WTC11 (cell line): ENCODE data around the gene FER. TPM values are rescaled to one million over a fixed set of nuclear protein-coding genes. Genes with fewer than 3 reads are reported as not detected.

Experiments used
- ATAC-seq: fragments of 200-7000 bp; cut with Tn5 transposase; 2 replicates; pipeline ENCODE4 v1.10.0; 2021; ENCODE audit warnings: mild to moderate bottlenecking, moderate library complexity
- CTCF ChIA-PET: fragments of 300-600 bp; sonication (Branson Sonifier 250); formaldehyde crosslinking; loops from one replicate; lab custom pipeline; 2021; ENCODE audit warnings: antibody characterized with exemption; lab: Charles Lee
- POLR2A ChIA-PET: fragments of 350-600 bp; sonication (Branson Sonifier 250); formaldehyde crosslinking; loops from one replicate; lab custom pipeline; 2021; ENCODE audit warnings: antibody characterized with exemption; lab: Charles Lee
- DNase-seq: peaks from one replicate; pipeline ENCODE4 v3.0.0; 2021; ENCODE audit warnings: low spot score
- H3K27ac Mint-ChIP-seq: 2 replicates; pipeline ENCODE4 v1.8.0; 2021; ENCODE audit warnings: mixed read lengths
- H3K27me3 Mint-ChIP-seq: 2 replicates; pipeline ENCODE4 v1.8.0; 2021; ENCODE audit warnings: low read depth, mild to moderate bottlenecking, moderate library complexity, mixed read lengths
- H3K36me3 Mint-ChIP-seq: 2 replicates; pipeline ENCODE4 v1.8.0; 2021; ENCODE audit warnings: mixed read lengths
- H3K4me1 Mint-ChIP-seq: 2 replicates; pipeline ENCODE4 v1.8.0; 2022; ENCODE audit warnings: mixed read lengths
- H3K4me3 Mint-ChIP-seq: 2 replicates; pipeline ENCODE4 v1.8.0; 2021; ENCODE audit warnings: mild to moderate bottlenecking, moderate library complexity, mixed read lengths
- H3K9me3 Mint-ChIP-seq: 2 replicates; pipeline ENCODE4 v1.8.0; 2021; ENCODE audit warnings: mixed read lengths
- ATF1 ChIP-seq: sonication (generic); formaldehyde crosslinking; IDR thresholded peaks from 2 replicates; pipeline ENCODE4 v1.8.1; 2023; ENCODE audit warnings: mild to moderate bottlenecking, moderate library complexity, missing genetic modification reagents
- CBFB ChIP-seq: sonication (generic); formaldehyde crosslinking; IDR thresholded peaks from 2 replicates; pipeline ENCODE4 v1.8.1; 2022; ENCODE audit warnings: mild to moderate bottlenecking, low read depth, missing genetic modification reagents
- EMX1 ChIP-seq: fragments of 250-450 bp; sonication (Bioruptor Pico); IDR thresholded peaks from 2 replicates; pipeline ENCODE4 v1.8.0; 2021; ENCODE audit warnings: mild to moderate bottlenecking
- ETV6 ChIP-seq: sonication (generic); formaldehyde crosslinking; IDR thresholded peaks from 2 replicates; pipeline ENCODE4 v1.8.1; 2022; ENCODE audit warnings: mild to moderate bottlenecking, missing genetic modification reagents
- FOXP4 ChIP-seq: sonication (generic); formaldehyde crosslinking; IDR thresholded peaks from 2 replicates; pipeline ENCODE4 v1.8.0; 2022; ENCODE audit warnings: mild to moderate bottlenecking, missing genetic modification reagents
- GABPB1 ChIP-seq: sonication (generic); formaldehyde crosslinking; IDR thresholded peaks from 2 replicates; pipeline ENCODE4 v1.8.1; 2023; ENCODE audit warnings: mild to moderate bottlenecking, missing genetic modification reagents
- GRHL2 ChIP-seq: fragments of 250-450 bp; sonication (Bioruptor Pico); IDR thresholded peaks from 2 replicates; pipeline ENCODE4 v1.8.0; 2022; ENCODE audit warnings: mild to moderate bottlenecking, moderate library complexity; ENCODE audit not compliant: insufficient replicate concordance, severe bottlenecking
- HMGA2 ChIP-seq: fragments of 250-450 bp; sonication (Bioruptor Pico); IDR thresholded peaks from 2 replicates; pipeline ENCODE4 v1.4.0; 2021; ENCODE audit warnings: mild to moderate bottlenecking, moderate library complexity
- IRF2 ChIP-seq: sonication (generic); formaldehyde crosslinking; IDR thresholded peaks from 2 replicates; pipeline ENCODE4 v1.8.0; 2022; ENCODE audit warnings: low read depth, missing genetic modification reagents, borderline replicate concordance
- NFYB ChIP-seq: sonication (generic); formaldehyde crosslinking; conservative IDR thresholded peaks from 2 replicates; pipeline ENCODE4 v1.8.0; 2022; ENCODE audit warnings: low read depth, missing genetic modification reagents
- NR1H2 ChIP-seq: sonication (generic); formaldehyde crosslinking; IDR thresholded peaks from 2 replicates; pipeline ENCODE4 v1.9.0; 2021; ENCODE audit warnings: mild to moderate bottlenecking, moderate library complexity, missing genetic modification reagents
- NR2C2 ChIP-seq: sonication (generic); formaldehyde crosslinking; IDR thresholded peaks from 2 replicates; pipeline ENCODE4 v1.8.0; 2022; ENCODE audit warnings: mild to moderate bottlenecking, missing genetic modification reagents
- PRDM15 ChIP-seq: sonication (generic); formaldehyde crosslinking; IDR thresholded peaks from 2 replicates; pipeline ENCODE4 v1.8.0; 2022; ENCODE audit warnings: missing genetic modification reagents
- USF2 ChIP-seq: sonication (generic); formaldehyde crosslinking; IDR thresholded peaks from 2 replicates; pipeline ENCODE4 v1.8.1; 2023; ENCODE audit warnings: mild to moderate bottlenecking, missing genetic modification reagents, moderate library complexity
- ZNF219 ChIP-seq: sonication (generic); formaldehyde crosslinking; IDR thresholded peaks from 2 replicates; pipeline ENCODE4 v1.8.0; 2023; ENCODE audit warnings: missing genetic modification reagents, mild to moderate bottlenecking, borderline replicate concordance
- ZNF425 ChIP-seq: fragments of 250-450 bp; sonication (Bioruptor Pico); conservative IDR thresholded peaks from 2 replicates; pipeline ENCODE4 v1.9.0; 2021; ENCODE audit warnings: mild to moderate bottlenecking
- total RNA-seq: library from RNA; stranded (reverse); gene quantifications from 3 replicates; pipeline ENCODE4 v1.2.3, GENCODE V29; 2021
- TF ChIP-seq, protein P1 (sequence below): fragments of 250-450 bp; sonication (Bioruptor Pico); IDR thresholded peaks from 2 replicates; pipeline ENCODE4 v1.9.0; 2021; ENCODE audit warnings: moderate library complexity, mild to moderate bottlenecking, inconsistent platforms, borderline replicate concordance
- TF ChIP-seq, protein P2 (sequence below): fragments of 200-600 bp; IDR thresholded peaks from 2 replicates; pipeline ENCODE4 v1.8.0; 2022; ENCODE audit warnings: antibody characterized with exemption

The FER gene
- total RNA-seq, 1 experiment from 2014 or later = 13.8 TPM

GRCh38 chr5:108762660-108763059, 15.0 kb downstream of the FER start (continued):
- TF ChIP-seq GRHL2 (CRISPR knock-in tag) (no peak), NR2C2 (CRISPR knock-in tag) (no peak)

DNA sequence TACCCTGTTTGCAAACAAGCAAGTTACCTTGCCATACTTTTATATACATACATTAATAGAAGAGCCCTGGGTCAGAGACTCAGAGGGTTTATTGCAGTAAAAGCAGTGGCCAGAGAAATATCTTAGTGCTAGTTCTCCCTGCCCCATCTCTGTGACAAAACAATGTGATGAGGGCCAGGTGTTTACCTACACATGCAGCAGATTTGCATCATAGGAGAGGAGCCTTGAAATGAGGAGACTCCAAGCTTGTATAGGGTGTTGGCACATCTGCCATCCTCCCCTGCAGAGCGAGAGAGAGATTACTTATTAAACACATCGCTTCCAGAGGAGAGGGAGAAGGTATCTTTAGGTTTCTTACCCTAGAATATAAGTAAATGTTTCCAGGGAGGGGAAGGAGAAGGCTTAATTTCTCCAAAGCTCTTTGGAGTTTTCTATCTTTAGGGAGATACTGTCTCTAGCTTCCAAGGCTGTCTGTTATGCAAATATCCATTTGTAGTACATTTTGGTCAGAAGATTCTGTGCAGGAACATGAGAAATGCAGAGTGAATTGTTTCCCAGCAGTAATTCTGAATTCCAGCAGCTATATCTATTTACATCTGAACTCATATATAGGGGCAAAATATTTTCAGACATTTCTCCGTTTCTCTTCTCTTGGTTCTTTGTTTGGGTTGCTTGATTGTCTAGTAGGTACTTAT, 15.7 kb downstream of the FER start:
- TF ChIP-seq FOXP4 (CRISPR knock-in tag) = 0 out of 2 replicates have a peak, but pooled peaks have one; percentile 35
- TF ChIP-seq, protein P1, sequence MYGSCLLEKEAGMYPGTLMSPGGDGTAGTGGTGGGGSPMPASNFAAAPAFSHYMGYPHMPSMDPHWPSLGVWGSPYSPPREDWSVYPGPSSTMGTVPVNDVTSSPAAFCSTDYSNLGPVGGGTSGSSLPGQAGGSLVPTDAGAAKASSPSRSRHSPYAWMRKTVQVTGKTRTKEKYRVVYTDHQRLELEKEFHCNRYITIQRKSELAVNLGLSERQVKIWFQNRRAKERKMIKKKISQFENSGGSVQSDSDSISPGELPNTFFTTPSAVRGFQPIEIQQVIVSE = no peak
- TF ChIP-seq NFYB (CRISPR knock-in tag) = no peak
- TF ChIP-seq, all 79 proteins: peak for 1
- Mint-ChIP-seq H3K27me3 (no peaks in the 10 kb centered on the region), H3K27ac (peak overlapping the region; percentile 52; the same call in 1 of the 2 replicates), H3K9me3 (peaks cover 11% of the 10 kb centered on the region), H3K4me3 (no peak overlapping the region), H3K36me3 (peaks cover 12% of the 10 kb centered on the region), H3K4me1 (peaks cover 25% of the 10 kb centered on the region)
- ChIA-PET POLR2A (no interaction called here), CTCF (no interaction called here)
- DNase-seq (no peak), ATAC-seq (peak; percentile 74)

GRCh38 chr5:108765647-108766046, 17.9 kb downstream of the FER start:
- no peaks in the 10 kb centered on the region for H3K27me3 Mint-ChIP-seq
- ATAC-seq = no peak
- H3K4me3 Mint-ChIP-seq = no peak overlapping the region
- peaks cover under 1% of the 10 kb centered on the region; the same call in 1 of the 2 replicates for H3K9me3 Mint-ChIP-seq
- no peak for DNase-seq
- no peak overlapping the region for H3K27ac Mint-ChIP-seq
- ChIA-PET CTCF (interaction anchor here (0.9 kb wide), 1 partner anchor 923 kb away, joined by 3 read pairs; no protein-coding TSS in a partner anchor), POLR2A (no interaction called here)
- peaks cover 25% of the 10 kb centered on the region for H3K4me1 Mint-ChIP-seq
- peaks cover under 1% of the 10 kb centered on the region for H3K36me3 Mint-ChIP-seq
- TF ChIP-seq IRF2 (CRISPR knock-in tag) = no peak
- no peak for TF ChIP-seq USF2 (CRISPR knock-in tag)
- TF ChIP-seq PRDM15 (CRISPR knock-in tag) = no peak
- no peak for TF ChIP-seq ZNF219 (CRISPR knock-in tag)
- TF ChIP-seq NR1H2 (CRISPR knock-in tag) = no peak
- TF ChIP-seq, protein P2, sequence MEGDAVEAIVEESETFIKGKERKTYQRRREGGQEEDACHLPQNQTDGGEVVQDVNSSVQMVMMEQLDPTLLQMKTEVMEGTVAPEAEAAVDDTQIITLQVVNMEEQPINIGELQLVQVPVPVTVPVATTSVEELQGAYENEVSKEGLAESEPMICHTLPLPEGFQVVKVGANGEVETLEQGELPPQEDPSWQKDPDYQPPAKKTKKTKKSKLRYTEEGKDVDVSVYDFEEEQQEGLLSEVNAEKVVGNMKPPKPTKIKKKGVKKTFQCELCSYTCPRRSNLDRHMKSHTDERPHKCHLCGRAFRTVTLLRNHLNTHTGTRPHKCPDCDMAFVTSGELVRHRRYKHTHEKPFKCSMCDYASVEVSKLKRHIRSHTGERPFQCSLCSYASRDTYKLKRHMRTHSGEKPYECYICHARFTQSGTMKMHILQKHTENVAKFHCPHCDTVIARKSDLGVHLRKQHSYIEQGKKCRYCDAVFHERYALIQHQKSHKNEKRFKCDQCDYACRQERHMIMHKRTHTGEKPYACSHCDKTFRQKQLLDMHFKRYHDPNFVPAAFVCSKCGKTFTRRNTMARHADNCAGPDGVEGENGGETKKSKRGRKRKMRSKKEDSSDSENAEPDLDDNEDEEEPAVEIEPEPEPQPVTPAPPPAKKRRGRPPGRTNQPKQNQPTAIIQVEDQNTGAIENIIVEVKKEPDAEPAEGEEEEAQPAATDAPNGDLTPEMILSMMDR = no peak
- no peak for TF ChIP-seq EMX1 (CRISPR knock-in tag)
- no peak for TF ChIP-seq CBFB (CRISPR knock-in tag)
- TF ChIP-seq ATF1 (CRISPR knock-in tag) = no peak
- no peak for TF ChIP-seq GABPB1 (CRISPR knock-in tag)
- TF ChIP-seq ZNF425 (CRISPR knock-in tag) = no peak
- TF ChIP-seq HMGA2 = no peak
- no peak for TF ChIP-seq GRHL2 (CRISPR knock-in tag)
- no peak for TF ChIP-seq ETV6 (CRISPR knock-in tag)
- TF ChIP-seq, protein P1 = no peak
